Liver (tissue), 9 donors: ENCODE results near the gene BPTF. TPM values are rescaled to one million over a fixed set of nuclear protein-coding genes. Genes with fewer than 3 reads are reported as not detected.
"Not testable (repeated sequence)": the region's sequence is repeated elsewhere in the genome, so short reads cannot be mapped to it uniquely, and the experiment has no call there.

Source experiments
- DNase-seq: peaks from one replicate; pipeline ENCODE4 v3.0.0-alpha.2; 2017; ENCODE audit warnings: low spot score
- H3K27ac ChIP-seq, 2 donors: one replicate each; pipeline ENCODE4 v1.7.0; 2013; ENCODE audit warnings: inconsistent platforms in 2 of 2, low read length in 2 of 2, control low read depth in 1 of 2, low read depth in 1 of 2, mild to moderate bottlenecking in 1 of 2
- H3K27me3 ChIP-seq, 4 donors: one replicate each; pipeline versions ENCODE4 v1.6.1 to v1.7.0; 2013; ENCODE audit warnings: low read length in 3 of 4, inconsistent platforms in 1 of 4, mild to moderate bottlenecking in 1 of 4, moderate library complexity in 1 of 4; ENCODE audit not compliant: control insufficient read depth in 4 of 4, insufficient read depth in 4 of 4
- H3K36me3 ChIP-seq, 4 donors: one replicate each; pipeline versions ENCODE4 v1.6.1 to v1.7.0; 2013; ENCODE audit warnings: low read length in 3 of 4, mild to moderate bottlenecking in 3 of 4, low read depth in 1 of 4, moderate library complexity in 1 of 4; ENCODE audit not compliant: control insufficient read depth in 4 of 4, insufficient read depth in 3 of 4
- H3K4me1 ChIP-seq, 4 donors: one replicate each; pipeline versions ENCODE4 v1.6.1 to v1.7.0; 2013; ENCODE audit warnings: low read length in 3 of 4, mild to moderate bottlenecking in 3 of 4, moderate library complexity in 1 of 4; ENCODE audit not compliant: control insufficient read depth in 4 of 4, insufficient read depth in 4 of 4
- H3K4me3 ChIP-seq, 3 donors: one replicate each; pipeline versions ENCODE4 v1.6.1 to v1.7.0; 2013; ENCODE audit warnings: low read length in 3 of 3, control low read depth in 1 of 3, low read depth in 1 of 3, mild to moderate bottlenecking in 1 of 3
- H3K9ac ChIP-seq, 2 donors: one replicate each; pipeline ENCODE4 v1.7.0; 2013; ENCODE audit warnings: low read length in 2 of 2, mild to moderate bottlenecking in 2 of 2, moderate library complexity in 2 of 2, control low read depth in 1 of 2, low read depth in 1 of 2
- H3K9me3 ChIP-seq, 4 donors: one replicate each; pipeline versions ENCODE4 v1.6.1 to v1.7.0; 2013; ENCODE audit warnings: low read length in 3 of 4; ENCODE audit not compliant: control insufficient read depth in 4 of 4
- EGR1 ChIP-seq, 2 donors: IDR thresholded peaks; 2 replicates each; pipeline ENCODE4 v1.6.1; 2016 to 2018; ENCODE audit warnings: antibody characterized with exemption in 2 of 2, low read depth in 2 of 2
- HNF4A ChIP-seq, 2 donors: conservative IDR thresholded peaks; 2 replicates each; pipeline ENCODE4 v1.6.1; 2016; ENCODE audit warnings: antibody characterized with exemption in 2 of 2, mild to moderate bottlenecking in 2 of 2
- NR2F2 ChIP-seq: IDR thresholded peaks from 2 replicates; pipeline ENCODE4 v1.6.1; 2016; ENCODE audit warnings: antibody characterized with exemption
- RAD21 ChIP-seq, 2 donors: IDR thresholded peaks; 2 replicates each; pipeline ENCODE4 v1.6.1; 2016; ENCODE audit warnings: antibody characterized with exemption in 2 of 2, mild to moderate bottlenecking in 2 of 2
- REST ChIP-seq: IDR thresholded peaks from 2 replicates; pipeline ENCODE4 v1.6.1; 2016; ENCODE audit warnings: antibody characterized with exemption, mild to moderate bottlenecking
- RXRA ChIP-seq, 2 donors: IDR thresholded peaks; 2 replicates each; pipeline ENCODE4 v1.6.1; 2017 to 2018; ENCODE audit warnings: antibody characterized with exemption in 2 of 2, mild to moderate bottlenecking in 1 of 2
- SP1 ChIP-seq: IDR thresholded peaks from 2 replicates; pipeline ENCODE4 v1.6.1; 2018; ENCODE audit warnings: antibody characterized with exemption, mild to moderate bottlenecking
- YY1 ChIP-seq: IDR thresholded peaks from 2 replicates; pipeline ENCODE4 v1.6.1; 2016; ENCODE audit warnings: antibody characterized with exemption, mild to moderate bottlenecking
- ZBTB33 ChIP-seq: IDR thresholded peaks from 2 replicates; pipeline ENCODE4 v1.6.1; 2016; ENCODE audit warnings: antibody characterized with exemption
- WGBS: extraction: QIAGEN DNeasy Blood & Tissue Kit; methylation state at CpG from one replicate; pipeline ENCODE4 v1.1.7; 2013; 5-methylcytosine and 5-hydroxymethylcytosine counted together
- polyA plus RNA-seq, 2 donors: library from polyadenylated mRNA; stranded (reverse) in 1 of 2; unstranded in 1 of 2; fragments of 200-250 nt in 1 of 2; fragments of >200 nt in 1 of 2; fragmentation: Nextera tagmentation in 1 of 2; extraction: Ambion mirVana in 1 of 2; gene quantifications; one replicate each; pipeline versions ENCODE4 v1.2.1 to v1.2.3, GENCODE V29; 2013 to 2015
- total RNA-seq, 2 donors: library from RNA; depleted of rRNA; stranded (reverse); fragments of >200 nt; gene quantifications; one replicate each; pipeline ENCODE4 v1.2.3, GENCODE V29; 2014
- TF ChIP-seq, protein P1 (sequence below): fragments of 150-350 bp; IDR thresholded peaks from 2 replicates; pipeline ENCODE4 v1.5.1; 2017; ENCODE audit warnings: improper control_type of control experiment, low read depth, low read length; ENCODE audit not compliant: missing input control
- donor health status: healthy.
- donor health status: healthy.
- donor health status: healthy.
- donor health status: healthy.
- donor health status: healthy.

The BPTF gene
- total and polyA plus RNA-seq, 4 donors = 8.1 to 51.7 (median 29.5) TPM

GRCh38 chr17:67891481-67892119, 66.3 kb downstream of the BPTF start:
- no peak overlapping the region for H3K9ac ChIP-seq
- no peak for TF ChIP-seq RXRA (IDR thresholded peaks at IDR 0.05)
- TF ChIP-seq YY1 = no peak
- TF ChIP-seq RAD21 (IDR thresholded peaks at IDR 0.05) = peak; percentile 64
- TF ChIP-seq, protein P1, sequence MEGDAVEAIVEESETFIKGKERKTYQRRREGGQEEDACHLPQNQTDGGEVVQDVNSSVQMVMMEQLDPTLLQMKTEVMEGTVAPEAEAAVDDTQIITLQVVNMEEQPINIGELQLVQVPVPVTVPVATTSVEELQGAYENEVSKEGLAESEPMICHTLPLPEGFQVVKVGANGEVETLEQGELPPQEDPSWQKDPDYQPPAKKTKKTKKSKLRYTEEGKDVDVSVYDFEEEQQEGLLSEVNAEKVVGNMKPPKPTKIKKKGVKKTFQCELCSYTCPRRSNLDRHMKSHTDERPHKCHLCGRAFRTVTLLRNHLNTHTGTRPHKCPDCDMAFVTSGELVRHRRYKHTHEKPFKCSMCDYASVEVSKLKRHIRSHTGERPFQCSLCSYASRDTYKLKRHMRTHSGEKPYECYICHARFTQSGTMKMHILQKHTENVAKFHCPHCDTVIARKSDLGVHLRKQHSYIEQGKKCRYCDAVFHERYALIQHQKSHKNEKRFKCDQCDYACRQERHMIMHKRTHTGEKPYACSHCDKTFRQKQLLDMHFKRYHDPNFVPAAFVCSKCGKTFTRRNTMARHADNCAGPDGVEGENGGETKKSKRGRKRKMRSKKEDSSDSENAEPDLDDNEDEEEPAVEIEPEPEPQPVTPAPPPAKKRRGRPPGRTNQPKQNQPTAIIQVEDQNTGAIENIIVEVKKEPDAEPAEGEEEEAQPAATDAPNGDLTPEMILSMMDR = peak; percentile 31
- TF ChIP-seq EGR1 (IDR thresholded peaks at IDR 0.05; ENCODE audit: low read depth in 2 of 2) = no peak
- TF ChIP-seq REST = no peak
- TF ChIP-seq NR2F2 = no peak
- no peak overlapping the region for H3K4me3 ChIP-seq
- no peak overlapping the region for H3K27ac ChIP-seq
- no peaks in the 10 kb centered on the region for H3K27me3 ChIP-seq
- WGBS = 45% methylated on average over 6 of the region's 6 CpGs
- no peaks in the 10 kb centered on the region for H3K4me1 ChIP-seq
- H3K9me3 ChIP-seq = no peaks in the 10 kb centered on the region
- no peak for DNase-seq
- H3K36me3 ChIP-seq = peaks cover 4 to 21% (median 20%) of the 10 kb centered on the region in 4 donors

DNA sequence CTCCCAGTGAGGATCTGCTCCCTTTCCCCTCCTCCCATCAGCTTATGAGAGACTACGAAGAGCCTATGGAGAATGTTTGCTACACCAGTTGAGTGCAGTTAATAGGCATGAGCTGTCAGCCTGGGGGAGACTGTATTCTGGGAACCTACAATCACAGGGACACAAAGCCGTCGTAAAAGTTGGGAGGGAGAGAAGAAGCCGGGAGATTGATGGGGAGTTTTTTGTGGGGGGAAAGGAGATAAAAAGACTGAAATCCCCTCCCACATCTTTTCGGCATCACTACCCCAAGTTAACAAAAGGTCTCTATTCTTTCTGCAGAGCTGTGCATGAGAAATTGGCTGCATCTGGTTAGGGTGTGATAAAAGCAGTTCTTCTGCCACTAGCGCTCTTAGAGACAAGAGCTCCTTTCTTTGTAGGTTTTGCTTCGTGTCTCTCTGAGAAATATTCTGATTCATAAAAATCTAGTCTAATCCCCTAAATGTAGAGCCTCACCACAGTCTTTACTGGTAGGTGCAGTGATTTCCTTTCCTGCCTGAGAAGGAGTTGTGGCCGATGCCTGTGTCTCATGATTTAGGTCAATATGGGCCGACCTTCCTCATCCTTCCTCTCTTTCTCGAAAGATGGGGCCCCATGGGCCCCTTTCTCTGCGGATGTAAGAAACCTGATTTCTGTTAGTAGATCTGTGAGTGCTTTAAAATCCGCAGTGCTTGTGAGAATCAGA, 77.4 kb downstream of the BPTF start:
- Histone ChIP-seq H3K27ac (no peak overlapping the region), H3K27me3 (no peaks in the 10 kb centered on the region), H3K4me1 (no peaks in the 10 kb centered on the region), H3K9ac (no peak overlapping the region), H3K9me3 (no peaks in the 10 kb centered on the region), H3K4me3 (no peak overlapping the region), H3K36me3 (peaks cover 7 to 35% (median 21%) of the 10 kb centered on the region in 4 donors)
- TF ChIP-seq HNF4A (conservative IDR thresholded peaks at IDR 0.05) = no peak
- no peak for TF ChIP-seq ZBTB33
- TF ChIP-seq NR2F2 = no peak
- no peak for TF ChIP-seq SP1
- no peak for TF ChIP-seq YY1
- WGBS = 93% methylated on average over 12 of the region's 12 CpGs
- no peak for DNase-seq

- 75% methylated on average over 2 of the region's 2 CpGs for WGBS
- not testable (repeated sequence) for H3K27me3 ChIP-seq, H3K9me3 ChIP-seq, DNase-seq, H3K27ac ChIP-seq, H3K4me3 ChIP-seq, H3K4me1 ChIP-seq, H3K9ac ChIP-seq
- peaks cover 2 to 34% (median 23%) of the 10 kb centered on the region in 4 donors for H3K36me3 ChIP-seq
These were observed 80.0 kb downstream of the BPTF start for GRCh38 chr17:67905298-67905697.

GRCh38 chr17:67910117-67910803, 85.0 kb downstream of the BPTF start:
- H3K27me3 ChIP-seq, H3K9me3 ChIP-seq, H3K4me1 ChIP-seq, H3K9ac ChIP-seq, DNase-seq, H3K27ac ChIP-seq, H3K4me3 ChIP-seq: not testable (repeated sequence)
- H3K36me3 ChIP-seq = peaks cover 0 to 38% (median 31%) of the 10 kb centered on the region in 4 donors
- WGBS = 96% methylated on average over 7 of the region's 7 CpGs
